Motor neuron (in vitro differentiated cells): ENCODE measurements around the gene CALHM6. TPM values are rescaled to one million over a fixed set of nuclear protein-coding genes. Genes with fewer than 3 reads are reported as not detected.

Experiments used
- ATAC-seq, 8 experiments: fragments of 200-7000 bp; cut with Tn5 transposase; replicated peaks in 6 of 8; 2 replicates each; pipeline ENCODE4 v1.8.0; 2021; ENCODE audit warnings: mild to moderate bottlenecking in 8 of 8, moderate library complexity in 8 of 8
- H3K27ac ChIP-seq, 2 donors: fragments of 250-450 bp; sonication (Bioruptor Pico); 2 replicates each; pipeline ENCODE4 v1.9.0; 2021; ENCODE audit warnings: antibody characterized with exemption in 2 of 2, mild to moderate bottlenecking in 2 of 2, moderate library complexity in 1 of 2
- H3K4me1 ChIP-seq, 2 donors: fragments of 250-450 bp; sonication (Bioruptor Pico); replicated peaks in 1 of 2; 2 replicates each; pipeline ENCODE4 v1.6.1; 2021; ENCODE audit warnings: antibody characterized with exemption in 2 of 2, mild to moderate bottlenecking in 2 of 2, moderate library complexity in 1 of 2
- H3K4me3 ChIP-seq, 5 donors: fragments of 250-450 bp; sonication (Bioruptor Pico); 2 replicates each; pipeline ENCODE4 v1.9.0; 2021; ENCODE audit warnings: antibody characterized with exemption in 5 of 5, mild to moderate bottlenecking in 5 of 5, moderate library complexity in 4 of 5
- WGBS, 10 experiments: fragments of 450-650 bp; shearing (Covaris generic); methylation state at CpG; one replicate each; pipeline ENCODE4 v1.0.0; 2022; 5-methylcytosine and 5-hydroxymethylcytosine counted together
- in situ Hi-C, 9 experiments: fragments of 400-800 bp; cut with MboI; loops; one replicate each; pipeline ENCODE4 v1.15.0; 2021; ENCODE audit warnings: low sequenced_read_pairs in 9 of 9, low pct_unique_long_range_greater_than_20kb in 2 of 9; ENCODE audit not compliant: unreplicated experiment in 9 of 9
- total RNA-seq, 8 experiments: library from RNA; unstranded; fragments of 300-600 nt; gene quantifications; 2 replicates each; pipeline versions ENCODE4 v1.2.3 to v1.2.4, GENCODE V29; 2022

The CALHM6 gene
- total RNA-seq = 1 to 10 TPM in 5 of 8 experiments, under 1 TPM in 2, not detected in 1; 0.43 to 3.4 (median 1.4) TPM

- peaks cover 0 to 3% of the 10 kb centered on the region in 2 donors for H3K4me1 ChIP-seq
- peak within 1 kb of the TSS; percentile 19 to 34 (median 24) for H3K4me3 ChIP-seq
- ATAC-seq = no peak
- in situ Hi-C loops = no loop called here
- H3K27ac ChIP-seq = no peak within 1 kb of the TSS
- WGBS, 10 experiments = 76 to 100% (median 90%) methylated on average over 1 to 8 of the region's 13 CpGs
These were observed at the start of gene CALHM6 for GRCh38 chr6:116461331-116461931. CALHM6 (plus strand) TSS chr6:116461375; CDS start chr6:116461930, 555 bp downstream.

GRCh38 chr6:116412270-116412669, 48.9 kb upstream of the CALHM6 start:
- H3K27ac ChIP-seq = no peak overlapping the region
- peak in 3 of 8 experiments; percentile 35 to 58 (median 51) for ATAC-seq
- in situ Hi-C loops = no loop called here
- H3K4me1 ChIP-seq = peaks cover 3 to 11% of the 10 kb centered on the region in 2 donors
- no peak overlapping the region for H3K4me3 ChIP-seq

- H3K27ac ChIP-seq = no peak overlapping the region
- 0 to 100% (median 69%) methylated on average over 1 of the region's 1 CpG; no CpG with 5 or more reads in 2 of the 10 experiments for WGBS, 10 experiments
- no peak overlapping the region for H3K4me3 ChIP-seq
- peaks cover 3 to 11% of the 10 kb centered on the region in 2 donors for H3K4me1 ChIP-seq
- ATAC-seq = no peak
- in situ Hi-C loops = no loop called here
These were observed 47.8 kb upstream of the CALHM6 start for GRCh38 chr6:116413357-116413756.

- WGBS, 10 experiments = 63 to 100% (median 87%) methylated on average over 1 to 3 of the region's 3 CpGs
- Histone ChIP-seq H3K4me1 (peaks cover 3 to 11% of the 10 kb centered on the region in 2 donors), H3K4me3 (no peak overlapping the region), H3K27ac (no peak overlapping the region)
- in situ Hi-C loops = no loop called here
- ATAC-seq = peak in 1 of 8 experiments; percentile 66
These were observed 43.5 kb upstream of the CALHM6 start for GRCh38 chr6:116417661-116418060.

GRCh38 chr6:116419069-116419786, 41.9 kb upstream of the CALHM6 start:
- 0 to 100% (median 64%) methylated on average over 1 to 2 of the region's 2 CpGs; no CpG with 5 or more reads in 1 of the 10 experiments for WGBS, 10 experiments
- no peak overlapping the region for H3K27ac ChIP-seq
- in situ Hi-C loops = no loop called here

GRCh38 chr6:116420341-116420740, 40.8 kb upstream of the CALHM6 start:
- Histone ChIP-seq H3K4me1 (peaks cover 3 to 5% of the 10 kb centered on the region in 2 donors), H3K27ac (no peak overlapping the region), H3K4me3 (no peak overlapping the region)
- in situ Hi-C loops = no loop called here
- ATAC-seq = no peak
- 90 to 100% (median 98%) methylated on average over 1 to 4 of the region's 5 CpGs; no CpG with 5 or more reads in 2 of the 10 experiments for WGBS, 10 experiments

More at GRCh38 chr6:116419069-116419786, 41.9 kb upstream of the CALHM6 start:
- H3K4me1 ChIP-seq = peaks cover 3 to 5% of the 10 kb centered on the region in 2 donors
- H3K4me3 ChIP-seq = no peak overlapping the region
- ATAC-seq = peak in 3 of 8 experiments; percentile 84 to 92 (median 87)

GRCh38 chr6:116422238-116422637, 38.9 kb upstream of the CALHM6 start:
- H3K4me3 ChIP-seq = no peak overlapping the region
- in situ Hi-C loops = no loop called here
- no peaks in the 10 kb centered on the region for H3K4me1 ChIP-seq
- ATAC-seq = no peak
- WGBS, 10 experiments = 25 to 100% (median 85%) methylated on average over 1 to 3 of the region's 3 CpGs
- H3K27ac ChIP-seq = no peak overlapping the region

GRCh38 chr6:116424001-116424400, 37.2 kb upstream of the CALHM6 start:
- in situ Hi-C loops = no loop called here
- Histone ChIP-seq H3K4me3 (no peak overlapping the region), H3K27ac (no peak overlapping the region), H3K4me1 (no peaks in the 10 kb centered on the region)
- 14 to 100% (median 83%) methylated on average over 1 of the region's 1 CpG; no CpG with 5 or more reads in 4 of the 10 experiments for WGBS, 10 experiments
- peak in 2 of 8 experiments; percentile 14 to 67 for ATAC-seq

- WGBS, 10 experiments = 88 to 100% (median 97%) methylated on average over 1 to 3 of the region's 3 CpGs; no CpG with 5 or more reads in 4 of the 10 experiments
- ATAC-seq = no peak
- in situ Hi-C loops = loop anchor here in 1 of 9 experiments (25.0 kb wide), 1 partner anchor 139 kb away; the partner anchor contains the start of gene TSPYL1
- Histone ChIP-seq H3K4me1 (no peaks in the 10 kb centered on the region), H3K4me3 (no peak overlapping the region), H3K27ac (no peak overlapping the region)
These were observed 34.6 kb upstream of the CALHM6 start for GRCh38 chr6:116426551-116426950.

- Histone ChIP-seq H3K4me1 (no peaks in the 10 kb centered on the region), H3K4me3 (no peak overlapping the region), H3K27ac (no peak overlapping the region)
- in situ Hi-C loops = loop anchor here in 1 of 9 experiments (25.0 kb wide), 1 partner anchor 142 kb away; the partner anchor contains the start of gene TSPYL1
- no peak for ATAC-seq
- WGBS, 10 experiments = 80 to 100% (median 100%) methylated on average over 1 to 2 of the region's 2 CpGs; no CpG with 5 or more reads in 4 of the 10 experiments
These were observed 32.1 kb upstream of the CALHM6 start for GRCh38 chr6:116429111-116429510.

- no peak for ATAC-seq
- in situ Hi-C loops = loop anchor here in 1 of 9 experiments (25.0 kb wide), 1 partner anchor 144 kb away; the partner anchor contains the start of gene TSPYL1
- WGBS, 10 experiments = 59 to 100% (median 94%) methylated on average over 1 to 4 of the region's 4 CpGs; no CpG with 5 or more reads in 1 of the 10 experiments
These were observed 30.3 kb upstream of the CALHM6 start for GRCh38 chr6:116430860-116431259.

GRCh38 chr6:116431964-116432595, 29.1 kb upstream of the CALHM6 start:
- in situ Hi-C loops = loop anchor here in 1 of 9 experiments (25.0 kb wide), 1 partner anchor 145 kb away; the partner anchor contains the start of gene TSPYL1

More at GRCh38 chr6:116430860-116431259, 30.3 kb upstream of the CALHM6 start:
- H3K4me3 ChIP-seq = no peak overlapping the region
- no peak overlapping the region for H3K27ac ChIP-seq
- H3K4me1 ChIP-seq = no peaks in the 10 kb centered on the region

More at GRCh38 chr6:116431964-116432595, 29.1 kb upstream of the CALHM6 start:
- no peak overlapping the region for H3K4me3 ChIP-seq
- H3K27ac ChIP-seq = no peak overlapping the region
- no peak for ATAC-seq
- no peaks in the 10 kb centered on the region for H3K4me1 ChIP-seq
